ENCODE data around the gene EFHC2.

DNA sequence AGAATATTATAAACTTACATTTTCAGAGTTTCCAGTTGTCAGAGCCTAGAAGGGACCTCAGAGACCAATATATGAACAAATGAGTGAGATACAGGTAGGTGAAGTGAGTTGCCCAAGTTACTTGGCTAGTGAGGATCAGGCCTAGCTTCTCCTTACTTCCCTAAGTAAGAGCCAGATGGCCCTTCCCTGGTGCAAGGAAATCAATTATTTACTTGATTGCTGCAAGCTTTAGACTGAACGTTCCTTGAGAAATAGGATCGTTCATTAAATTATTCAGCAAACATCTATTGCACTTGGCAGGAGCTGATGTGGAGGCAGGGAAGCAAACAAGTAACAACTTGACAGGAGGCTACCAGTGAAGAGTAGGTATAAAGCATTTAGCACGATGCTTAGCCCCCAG lies 117.8 kb downstream of the EFHC2 start:
- TF ChIP-seq POLR2A (IDR thresholded peaks at IDR 0.05; ENCODE audit: low read depth, low read length) (no peak), POLR2AphosphoS5 (IDR thresholded peaks at IDR 0.05; ENCODE audit: low read depth, low read length) (no peak), TAF1 (IDR thresholded peaks at IDR 0.05; ENCODE audit: borderline replicate concordance, low read depth, low read length) (no peak)
